Measurements from ENCODE around the gene PPWD1.

The PPWD1 gene

GRCh38 chr5:65562731-65563701, at the start of gene PPWD1, which contains the start of gene CENPK:
Gene PPWD1 (plus strand): TSS chr5:65563296. CDS start chr5:65563311, 15 bp downstream.
Gene CENPK (minus strand): TSS chr5:65563168. CDS start chr5:65554907, 8,261 bp downstream.
- Mint-ChIP-seq H3K4me1 (ENCODE audit: low read depth) (peaks cover 22% of the 10 kb centered on the region), H3K27me3 (no peaks in the 10 kb centered on the region), H3K27ac (peak within 1 kb of the TSS; percentile 95), H3K4me3 (peak within 1 kb of the TSS; percentile 97), H3K36me3 (ENCODE audit: low read depth) (peaks cover 28% of the 10 kb centered on the region), H3K9me3 (no peaks in the 10 kb centered on the region)
- intact Hi-C loops (cut with micrococcal nuclease): loop anchor here (1.0 to 10.0 kb wide), 2 partner anchors 61 to 582 kb away; partner anchors contain the start of genes SREK1 and TRIM23

GRCh38 chr5:65525726-65526125, 37.4 kb upstream of the PPWD1 start:
- H3K27ac Mint-ChIP-seq: no peak overlapping the region
- no peaks in the 10 kb centered on the region for H3K4me1 Mint-ChIP-seq (ENCODE audit: low read depth)
- H3K36me3 Mint-ChIP-seq (ENCODE audit: low read depth): peaks cover 12% of the 10 kb centered on the region
- H3K9me3 Mint-ChIP-seq: no peaks in the 10 kb centered on the region
- H3K27me3 Mint-ChIP-seq: no peaks in the 10 kb centered on the region
- intact Hi-C loops (cut with micrococcal nuclease): no loop called here
- H3K4me3 Mint-ChIP-seq: no peak overlapping the region

- no peak overlapping the region for H3K27ac Mint-ChIP-seq
- no peaks in the 10 kb centered on the region for H3K27me3 Mint-ChIP-seq
- H3K4me1 Mint-ChIP-seq (ENCODE audit: low read depth): no peaks in the 10 kb centered on the region
- H3K36me3 Mint-ChIP-seq (ENCODE audit: low read depth): no peaks in the 10 kb centered on the region
- H3K4me3 Mint-ChIP-seq: no peak overlapping the region
- H3K9me3 Mint-ChIP-seq: no peaks in the 10 kb centered on the region
- intact Hi-C loops (cut with micrococcal nuclease): no loop called here
These were observed 32.2 kb upstream of the PPWD1 start for GRCh38 chr5:65530904-65531303.

GRCh38 chr5:65535529-65535987, 27.5 kb upstream of the PPWD1 start:
- no peaks in the 10 kb centered on the region for H3K4me1 Mint-ChIP-seq (ENCODE audit: low read depth)
- no peaks in the 10 kb centered on the region for H3K9me3 Mint-ChIP-seq
- no peak overlapping the region for H3K4me3 Mint-ChIP-seq
- no peaks in the 10 kb centered on the region for H3K27me3 Mint-ChIP-seq
- intact Hi-C loops (cut with micrococcal nuclease): no loop called here
- H3K36me3 Mint-ChIP-seq (ENCODE audit: low read depth): peaks cover 6% of the 10 kb centered on the region
- no peak overlapping the region for H3K27ac Mint-ChIP-seq

GRCh38 chr5:65539827-65540226, 23.3 kb upstream of the PPWD1 start:
- Mint-ChIP-seq H3K4me3 (no peak overlapping the region), H3K27ac (no peak overlapping the region), H3K36me3 (ENCODE audit: low read depth) (peaks cover 6% of the 10 kb centered on the region), H3K27me3 (no peaks in the 10 kb centered on the region), H3K4me1 (ENCODE audit: low read depth) (no peaks in the 10 kb centered on the region), H3K9me3 (no peaks in the 10 kb centered on the region)
- intact Hi-C loops (cut with micrococcal nuclease): no loop called here

GRCh38 chr5:65544473-65544872, 18.6 kb upstream of the PPWD1 start:
- no peaks in the 10 kb centered on the region for H3K27me3 Mint-ChIP-seq
- intact Hi-C loops (cut with micrococcal nuclease): no loop called here
- no peaks in the 10 kb centered on the region for H3K36me3 Mint-ChIP-seq (ENCODE audit: low read depth)
- no peak overlapping the region for H3K27ac Mint-ChIP-seq
- H3K4me3 Mint-ChIP-seq: no peak overlapping the region
- H3K9me3 Mint-ChIP-seq: no peaks in the 10 kb centered on the region
- H3K4me1 Mint-ChIP-seq (ENCODE audit: low read depth): no peaks in the 10 kb centered on the region

GRCh38 chr5:65546141-65546540, 17.0 kb upstream of the PPWD1 start:
- no peaks in the 10 kb centered on the region for H3K27me3 Mint-ChIP-seq
- H3K9me3 Mint-ChIP-seq: no peaks in the 10 kb centered on the region
- no peak overlapping the region for H3K27ac Mint-ChIP-seq
- no peak overlapping the region for H3K4me3 Mint-ChIP-seq
- intact Hi-C loops (cut with micrococcal nuclease): no loop called here
- peaks cover 9% of the 10 kb centered on the region for H3K36me3 Mint-ChIP-seq (ENCODE audit: low read depth)
- no peaks in the 10 kb centered on the region for H3K4me1 Mint-ChIP-seq (ENCODE audit: low read depth)

- H3K27me3 Mint-ChIP-seq: no peaks in the 10 kb centered on the region
- no peak overlapping the region for H3K4me3 Mint-ChIP-seq
- H3K9me3 Mint-ChIP-seq: no peaks in the 10 kb centered on the region
- no peak overlapping the region for H3K27ac Mint-ChIP-seq
- H3K36me3 Mint-ChIP-seq (ENCODE audit: low read depth): peaks cover 9% of the 10 kb centered on the region
- H3K4me1 Mint-ChIP-seq (ENCODE audit: low read depth): peaks cover under 1% of the 10 kb centered on the region
- intact Hi-C loops (cut with micrococcal nuclease): no loop called here
These were observed 14.8 kb upstream of the PPWD1 start for GRCh38 chr5:65548281-65548680.

GRCh38 chr5:65553941-65554340, 9.2 kb upstream of the PPWD1 start:
- intact Hi-C loops (cut with micrococcal nuclease): no loop called here
- Mint-ChIP-seq H3K36me3 (ENCODE audit: low read depth) (peaks cover 9% of the 10 kb centered on the region), H3K27ac (peak overlapping the region; percentile 7), H3K9me3 (no peaks in the 10 kb centered on the region), H3K27me3 (no peaks in the 10 kb centered on the region), H3K4me3 (no peak overlapping the region), H3K4me1 (ENCODE audit: low read depth) (peaks cover 8% of the 10 kb centered on the region)

GRCh38 chr5:65555287-65555686, 7.8 kb upstream of the PPWD1 start:
- Mint-ChIP-seq H3K36me3 (ENCODE audit: low read depth) (peaks cover 2% of the 10 kb centered on the region), H3K9me3 (no peaks in the 10 kb centered on the region), H3K27ac (no peak overlapping the region), H3K27me3 (no peaks in the 10 kb centered on the region), H3K4me1 (ENCODE audit: low read depth) (peaks cover 8% of the 10 kb centered on the region), H3K4me3 (no peak overlapping the region)
- intact Hi-C loops (cut with micrococcal nuclease): no loop called here

- intact Hi-C loops (cut with micrococcal nuclease): no loop called here
- Mint-ChIP-seq H3K27me3 (no peaks in the 10 kb centered on the region), H3K36me3 (ENCODE audit: low read depth) (no peaks in the 10 kb centered on the region), H3K4me1 (ENCODE audit: low read depth) (peaks cover 8% of the 10 kb centered on the region), H3K9me3 (no peaks in the 10 kb centered on the region), H3K27ac (no peak overlapping the region), H3K4me3 (no peak overlapping the region)
These were observed 6.9 kb upstream of the PPWD1 start for GRCh38 chr5:65556181-65556580.

GRCh38 chr5:65556718-65557117, 6.4 kb upstream of the PPWD1 start:
- H3K4me1 Mint-ChIP-seq (ENCODE audit: low read depth): peaks cover 8% of the 10 kb centered on the region
- no peak overlapping the region for H3K4me3 Mint-ChIP-seq
- intact Hi-C loops (cut with micrococcal nuclease): no loop called here
- H3K36me3 Mint-ChIP-seq (ENCODE audit: low read depth): no peaks in the 10 kb centered on the region
- no peak overlapping the region for H3K27ac Mint-ChIP-seq
- H3K27me3 Mint-ChIP-seq: no peaks in the 10 kb centered on the region
- no peaks in the 10 kb centered on the region for H3K9me3 Mint-ChIP-seq

GRCh38 chr5:65563777-65564176, 681 bp downstream of the PPWD1 start:
- H3K4me3 Mint-ChIP-seq: peak overlapping the region; percentile 97
- no peaks in the 10 kb centered on the region for H3K27me3 Mint-ChIP-seq
- H3K27ac Mint-ChIP-seq: peak overlapping the region; percentile 95
- H3K9me3 Mint-ChIP-seq: no peaks in the 10 kb centered on the region
- intact Hi-C loops (cut with micrococcal nuclease): loop anchor here (1.0 to 10.0 kb wide), 2 partner anchors 61 to 581 kb away; partner anchors contain the start of genes SREK1 and TRIM23
- H3K4me1 Mint-ChIP-seq (ENCODE audit: low read depth): peaks cover 22% of the 10 kb centered on the region
- peaks cover 35% of the 10 kb centered on the region for H3K36me3 Mint-ChIP-seq (ENCODE audit: low read depth)

- Mint-ChIP-seq H3K27me3 (no peaks in the 10 kb centered on the region), H3K27ac (no peak overlapping the region), H3K4me3 (no peak overlapping the region), H3K9me3 (no peaks in the 10 kb centered on the region), H3K4me1 (ENCODE audit: low read depth) (peaks cover 22% of the 10 kb centered on the region), H3K36me3 (ENCODE audit: low read depth) (peaks cover 44% of the 10 kb centered on the region)
- intact Hi-C loops (cut with micrococcal nuclease): loop anchor here (10.0 kb wide), 1 partner anchor 578 kb away; the partner anchor contains the start of gene SREK1
These were observed 3.4 kb downstream of the PPWD1 start for GRCh38 chr5:65566505-65566904.
